Skeletal muscle tissue (tissue), 4 donors: ENCODE measurements around the gene HTR3B. TPM values are rescaled to one million over a fixed set of nuclear protein-coding genes. Genes with fewer than 3 reads are reported as not detected.

Source experiments
- H3K27ac ChIP-seq: one replicate; pipeline ENCODE4 v1.7.0; 2013; ENCODE audit warnings: mild to moderate bottlenecking, low read depth, low read length, inconsistent platforms
- H3K27me3 ChIP-seq, 3 donors: one replicate each; pipeline ENCODE4 v1.7.0; 2013; ENCODE audit warnings: low read length in 3 of 3; ENCODE audit not compliant: control insufficient read depth in 3 of 3, insufficient read depth in 3 of 3
- H3K36me3 ChIP-seq, 3 donors: one replicate each; pipeline ENCODE4 v1.7.0; 2013; ENCODE audit warnings: low read length in 3 of 3; ENCODE audit not compliant: control insufficient read depth in 3 of 3, insufficient read depth in 3 of 3
- H3K4me1 ChIP-seq, 3 donors: one replicate each; pipeline ENCODE4 v1.7.0; 2013; ENCODE audit warnings: low read length in 3 of 3, mild to moderate bottlenecking in 3 of 3; ENCODE audit not compliant: control insufficient read depth in 3 of 3, insufficient read depth in 3 of 3
- H3K4me3 ChIP-seq, 3 donors: one replicate each; pipeline ENCODE4 v1.7.0; 2013; ENCODE audit warnings: low read length in 3 of 3
- H3K9ac ChIP-seq, 3 donors: one replicate each; pipeline ENCODE4 v1.7.0; 2013; ENCODE audit warnings: low read length in 3 of 3, mild to moderate bottlenecking in 3 of 3, moderate library complexity in 2 of 3, low read depth in 1 of 3
- H3K9me3 ChIP-seq, 3 donors: one replicate each; pipeline ENCODE4 v1.7.0; 2013; ENCODE audit warnings: low read length in 3 of 3; ENCODE audit not compliant: control insufficient read depth in 3 of 3
- total RNA-seq: library from RNA; depleted of rRNA; stranded (reverse); fragments of >200 nt; gene quantifications from one replicate; pipeline ENCODE4 v1.2.3, GENCODE V29; 2014
- donor health status: Osteomylitis.

HTR3B gene
- total RNA-seq, 1 donor from 2014 or later: not detected

DNA sequence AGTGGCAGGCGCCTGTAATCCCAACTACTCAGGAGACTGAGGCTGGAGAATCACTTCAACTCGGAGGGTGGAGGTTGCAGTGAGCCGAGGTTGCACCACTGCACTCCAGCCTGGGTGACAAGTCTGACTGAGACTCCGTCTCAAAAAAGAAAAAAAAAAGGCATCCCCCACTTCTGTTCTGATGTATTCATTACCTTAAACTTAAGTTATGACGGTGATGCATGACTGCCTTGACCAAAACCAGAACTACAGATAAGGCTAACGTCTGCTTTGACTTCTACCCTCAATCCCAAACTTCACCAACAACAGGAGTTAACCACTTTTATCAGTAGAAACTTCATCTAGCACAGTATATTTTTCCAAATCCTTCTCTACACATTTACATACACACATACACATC, 80.2 kb downstream of the HTR3B start:
- Histone ChIP-seq H3K9ac (no peak overlapping the region), H3K27me3 (peaks cover 2 to 26% (median 16%) of the 10 kb centered on the region in 3 donors), H3K9me3 (no peaks in the 10 kb centered on the region), H3K27ac (no peak overlapping the region), H3K4me1 (no peaks in the 10 kb centered on the region), H3K4me3 (no peak overlapping the region), H3K36me3 (no peaks in the 10 kb centered on the region)

DNA sequence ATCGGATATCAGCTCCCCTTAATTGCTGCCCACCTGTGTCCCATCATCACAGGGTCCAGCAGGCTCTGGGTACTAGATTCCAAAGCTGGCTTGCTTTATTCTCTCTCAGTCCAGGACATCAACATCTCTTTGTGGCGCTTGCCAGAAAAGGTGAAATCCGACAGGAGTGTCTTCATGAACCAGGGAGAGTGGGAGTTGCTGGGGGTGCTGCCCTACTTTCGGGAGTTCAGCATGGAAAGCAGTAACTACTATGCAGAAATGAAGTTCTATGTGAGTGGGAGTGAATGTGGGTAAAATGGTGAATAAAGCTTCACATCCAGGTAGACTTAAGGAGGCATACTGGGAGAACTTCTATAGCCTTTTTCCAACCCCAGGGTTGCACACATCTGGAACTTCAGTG, 81.3 kb downstream of the HTR3B start:
- Histone ChIP-seq H3K9me3 (no peaks in the 10 kb centered on the region), H3K27me3 (peaks cover 0 to 25% (median 16%) of the 10 kb centered on the region in 3 donors), H3K27ac (no peak overlapping the region), H3K36me3 (no peaks in the 10 kb centered on the region), H3K9ac (no peak overlapping the region), H3K4me1 (no peaks in the 10 kb centered on the region), H3K4me3 (no peak overlapping the region)

DNA sequence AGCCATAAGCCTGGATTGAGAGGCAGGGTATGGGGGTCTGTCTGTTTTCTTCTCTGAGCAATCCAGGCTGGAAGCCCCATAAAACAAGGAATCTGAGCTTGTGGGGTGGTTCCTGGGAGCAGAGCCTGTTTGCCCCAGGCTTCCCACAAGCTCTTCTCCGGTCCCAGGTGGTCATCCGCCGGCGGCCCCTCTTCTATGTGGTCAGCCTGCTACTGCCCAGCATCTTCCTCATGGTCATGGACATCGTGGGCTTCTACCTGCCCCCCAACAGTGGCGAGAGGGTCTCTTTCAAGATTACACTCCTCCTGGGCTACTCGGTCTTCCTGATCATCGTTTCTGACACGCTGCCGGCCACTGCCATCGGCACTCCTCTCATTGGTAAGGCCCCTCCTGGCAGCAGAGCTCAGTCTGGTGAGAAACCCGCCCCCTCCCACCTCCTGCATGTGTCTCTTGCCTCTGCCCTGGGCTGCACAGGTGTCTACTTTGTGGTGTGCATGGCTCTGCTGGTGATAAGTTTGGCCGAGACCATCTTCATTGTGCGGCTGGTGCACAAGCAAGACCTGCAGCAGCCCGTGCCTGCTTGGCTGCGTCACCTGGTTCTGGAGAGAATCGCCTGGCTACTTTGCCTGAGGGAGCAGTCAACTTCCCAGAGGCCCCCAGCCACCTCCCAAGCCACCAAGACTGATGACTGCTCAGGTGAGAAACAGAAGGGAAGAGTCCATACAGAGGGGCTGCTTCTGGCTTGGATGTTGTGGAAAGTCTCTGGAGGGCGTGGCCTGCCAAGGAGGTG, 82.0 kb downstream of the HTR3B start:
- Histone ChIP-seq H3K4me3 (no peak overlapping the region), H3K4me1 (no peaks in the 10 kb centered on the region), H3K27ac (no peak overlapping the region), H3K9me3 (no peaks in the 10 kb centered on the region), H3K9ac (no peak overlapping the region), H3K27me3 (peaks cover 0 to 22% (median 19%) of the 10 kb centered on the region in 3 donors), H3K36me3 (no peaks in the 10 kb centered on the region)

DNA sequence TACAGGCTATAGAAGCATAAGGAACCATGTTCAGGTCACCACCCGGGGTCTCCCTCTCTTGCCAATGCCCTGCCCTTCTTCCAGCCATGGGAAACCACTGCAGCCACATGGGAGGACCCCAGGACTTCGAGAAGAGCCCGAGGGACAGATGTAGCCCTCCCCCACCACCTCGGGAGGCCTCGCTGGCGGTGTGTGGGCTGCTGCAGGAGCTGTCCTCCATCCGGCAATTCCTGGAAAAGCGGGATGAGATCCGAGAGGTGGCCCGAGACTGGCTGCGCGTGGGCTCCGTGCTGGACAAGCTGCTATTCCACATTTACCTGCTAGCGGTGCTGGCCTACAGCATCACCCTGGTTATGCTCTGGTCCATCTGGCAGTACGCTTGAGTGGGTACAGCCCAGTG, 84.8 kb downstream of the HTR3B start:
- Histone ChIP-seq H3K4me1 (no peaks in the 10 kb centered on the region), H3K36me3 (no peaks in the 10 kb centered on the region), H3K9me3 (no peaks in the 10 kb centered on the region), H3K27me3 (peaks cover 4 to 15% (median 11%) of the 10 kb centered on the region in 3 donors), H3K27ac (no peak overlapping the region), H3K9ac (no peak overlapping the region), H3K4me3 (no peak overlapping the region)

DNA sequence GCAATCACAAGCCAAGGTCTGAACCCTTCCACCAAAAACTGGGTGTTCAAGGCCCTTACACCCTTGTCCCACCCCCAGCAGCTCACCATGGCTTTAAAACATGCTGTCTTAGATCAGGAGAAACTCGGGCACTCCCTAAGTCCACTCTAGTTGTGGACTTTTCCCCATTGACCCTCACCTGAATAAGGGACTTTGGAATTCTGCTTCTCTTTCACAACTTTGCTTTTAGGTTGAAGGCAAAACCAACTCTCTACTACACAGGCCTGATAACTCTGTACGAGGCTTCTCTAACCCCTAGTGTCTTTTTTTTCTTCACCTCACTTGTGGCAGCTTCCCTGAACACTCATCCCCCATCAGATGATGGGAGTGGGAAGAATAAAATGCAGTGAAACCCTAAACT, 85.3 kb downstream of the HTR3B start:
- Histone ChIP-seq H3K4me3 (no peak overlapping the region), H3K9me3 (no peaks in the 10 kb centered on the region), H3K4me1 (no peaks in the 10 kb centered on the region), H3K27ac (no peak overlapping the region), H3K36me3 (no peaks in the 10 kb centered on the region), H3K27me3 (peaks cover 4 to 15% (median 11%) of the 10 kb centered on the region in 3 donors), H3K9ac (no peak overlapping the region)

DNA sequence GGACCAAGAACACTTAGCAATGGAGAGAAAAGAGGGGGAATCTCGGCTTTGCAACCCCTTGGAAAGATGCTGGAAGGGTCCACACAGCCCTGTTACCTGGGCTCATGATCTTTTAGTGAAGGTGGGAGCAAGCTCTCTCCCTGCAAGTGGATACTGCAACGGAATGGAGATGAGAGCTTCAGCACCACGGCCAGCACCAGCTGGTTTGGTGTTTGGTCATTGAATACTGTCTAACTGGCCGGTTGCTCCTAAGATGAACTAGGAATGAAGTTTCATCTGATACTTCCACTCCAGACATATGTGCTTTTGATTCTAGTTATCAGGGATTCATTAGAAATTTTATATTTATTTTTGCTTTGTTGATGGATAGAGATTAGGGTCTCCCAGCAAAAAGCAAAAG, 86.6 kb downstream of the HTR3B start:
- H3K9ac ChIP-seq: no peak overlapping the region
- H3K4me3 ChIP-seq: no peak overlapping the region
- no peaks in the 10 kb centered on the region for H3K4me1 ChIP-seq
- no peaks in the 10 kb centered on the region for H3K9me3 ChIP-seq
- no peak overlapping the region for H3K27ac ChIP-seq
- no peaks in the 10 kb centered on the region for H3K36me3 ChIP-seq
- H3K27me3 ChIP-seq: peaks cover 4 to 12% (median 11%) of the 10 kb centered on the region in 3 donors

DNA sequence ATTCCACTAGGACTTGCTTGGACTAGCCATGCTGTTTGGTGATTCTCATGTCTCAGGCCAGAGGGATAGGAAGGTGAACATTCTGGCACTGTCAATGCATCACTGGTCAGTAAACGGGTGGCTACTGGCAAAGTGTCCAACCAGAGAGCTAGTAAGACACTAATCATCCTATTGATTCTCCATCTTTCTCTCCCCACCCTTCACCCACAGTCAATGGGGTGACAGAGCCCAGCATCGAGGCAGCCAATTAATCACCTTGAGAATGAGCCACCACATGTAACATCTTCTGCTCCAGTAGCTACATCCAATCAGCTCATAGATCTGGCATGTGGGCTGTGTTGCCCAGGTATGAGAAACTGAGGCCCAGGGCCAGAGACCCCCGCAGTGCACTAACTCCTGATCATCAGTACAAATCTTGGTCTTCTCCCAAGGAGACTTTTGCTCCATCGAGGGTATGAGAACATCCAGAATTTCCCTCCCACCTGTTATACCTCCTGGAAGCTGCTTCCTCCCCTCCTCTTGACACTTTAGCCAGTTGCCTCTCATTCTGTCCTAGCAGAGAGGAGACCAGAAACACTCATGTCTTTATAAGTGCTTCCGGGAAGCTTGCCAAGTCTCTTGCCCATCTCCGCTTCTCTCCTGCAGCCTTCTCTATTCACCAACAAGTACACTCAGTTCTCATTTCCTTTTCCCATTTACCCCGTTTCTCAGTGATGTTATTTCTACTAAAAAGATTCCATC, 87.3 kb downstream of the HTR3B start:
- Histone ChIP-seq H3K36me3 (no peaks in the 10 kb centered on the region), H3K4me1 (no peaks in the 10 kb centered on the region), H3K9me3 (no peaks in the 10 kb centered on the region), H3K27me3 (peaks cover 4 to 12% (median 5%) of the 10 kb centered on the region in 3 donors), H3K4me3 (no peak overlapping the region), H3K9ac (no peak overlapping the region), H3K27ac (no peak overlapping the region)

DNA sequence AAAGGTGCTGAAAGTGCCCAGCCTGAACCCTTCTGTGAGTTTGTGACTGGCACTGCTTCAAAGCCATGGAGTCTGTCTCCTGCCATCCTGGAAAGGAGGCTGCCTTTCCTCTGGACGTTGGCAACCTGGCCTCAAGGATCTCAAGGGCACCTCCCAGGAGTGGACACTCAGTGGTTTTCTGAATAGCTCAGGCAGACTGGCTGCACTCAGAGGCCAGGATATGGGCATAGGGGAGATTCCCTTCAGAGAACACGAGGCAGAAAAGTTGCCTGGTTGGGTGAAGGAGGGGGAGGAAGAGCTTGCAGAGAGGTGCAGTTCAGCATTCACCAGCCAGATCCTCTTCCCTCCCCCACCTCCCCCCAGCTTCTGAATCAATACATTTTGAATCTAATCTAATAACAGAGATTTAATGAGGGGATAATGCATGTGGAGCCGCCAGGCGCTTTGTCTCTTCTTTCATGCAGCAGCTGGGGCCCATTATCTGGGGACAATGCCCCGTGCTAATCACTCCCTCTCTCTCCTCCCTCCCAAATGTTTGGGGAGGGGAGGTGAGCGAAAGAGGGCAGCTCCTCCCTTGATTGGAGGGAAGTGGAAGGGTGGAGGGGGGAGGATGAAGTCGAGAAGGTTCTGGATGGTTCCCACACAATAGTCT, 88.0 kb downstream of the HTR3B start:
- Histone ChIP-seq H3K9me3 (no peaks in the 10 kb centered on the region), H3K4me1 (no peaks in the 10 kb centered on the region), H3K27me3 (peaks cover 2 to 12% (median 4%) of the 10 kb centered on the region in 3 donors), H3K4me3 (no peak overlapping the region), H3K9ac (no peak overlapping the region), H3K36me3 (no peaks in the 10 kb centered on the region), H3K27ac (no peak overlapping the region)

DNA sequence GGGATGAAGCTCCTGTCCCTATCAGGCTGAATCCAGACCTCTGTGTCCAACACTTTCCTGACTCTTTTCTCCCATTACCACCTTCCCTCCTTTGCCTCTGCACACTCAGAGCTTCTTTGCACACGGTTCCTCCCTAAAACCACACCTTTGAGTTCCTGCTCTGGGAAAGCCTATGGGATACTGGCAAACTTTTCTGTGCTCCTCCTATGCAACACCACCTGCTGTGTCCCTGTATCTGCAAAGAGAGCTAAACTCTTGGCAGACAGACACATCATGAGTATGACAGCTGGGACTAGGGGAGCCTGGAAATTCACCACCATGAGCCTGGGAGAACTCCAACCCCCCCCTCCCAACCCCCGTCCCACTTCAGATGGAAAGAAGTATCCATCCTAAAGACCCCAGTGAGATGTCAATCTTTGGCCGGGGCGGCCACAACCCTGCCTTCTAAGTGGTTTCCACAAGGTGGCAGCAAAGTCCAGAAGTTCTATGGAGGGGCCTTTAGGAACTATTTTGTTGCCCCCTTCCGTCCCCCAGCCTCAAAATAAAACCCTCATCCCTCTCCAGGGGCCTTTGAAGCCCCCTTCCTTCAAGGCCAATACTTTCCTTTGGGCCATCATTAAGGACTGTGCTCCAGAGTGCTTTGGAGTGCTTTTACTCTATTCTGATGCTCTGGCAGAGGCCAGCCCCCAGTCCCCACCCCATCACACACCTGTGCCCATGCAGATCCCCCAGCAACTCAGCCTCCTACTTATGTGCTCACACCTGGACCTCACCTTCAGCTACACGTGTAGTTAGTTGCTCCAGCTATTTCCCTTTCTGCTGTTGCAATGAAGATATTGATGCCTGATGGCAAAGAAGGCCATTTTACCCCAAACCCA, 89.7 kb downstream of the HTR3B start:
- Histone ChIP-seq H3K27me3 (peaks cover 4 to 14% (median 9%) of the 10 kb centered on the region in 3 donors), H3K36me3 (no peaks in the 10 kb centered on the region), H3K4me1 (no peaks in the 10 kb centered on the region), H3K4me3 (no peak overlapping the region), H3K9me3 (no peaks in the 10 kb centered on the region), H3K27ac (no peak overlapping the region), H3K9ac (no peak overlapping the region)
